CD1c-positive myeloid dendritic cell (primary cell): Measurements from ENCODE around the gene EFCAB11.
"Not testable (repeated sequence)": the region's sequence is repeated elsewhere in the genome, so short reads cannot be mapped to it uniquely, and the experiment has no call there.

Experiments
- DNase-seq: peaks from one replicate; pipeline ENCODE4 v3.0.0-alpha.2; 2016; ENCODE audit errors: extremely low spot score

Gene EFCAB11

GRCh38 chr14:89911010-89911919 lies 43.3 kb downstream of the EFCAB11 start:
- peak; percentile 29 for DNase-seq

- DNase-seq, result no peak
Observed at GRCh38 chr14:89910691-89911009, 43.9 kb downstream of the EFCAB11 start.

- no peak for DNase-seq
Observed at GRCh38 chr14:89909586-89909985, 44.9 kb downstream of the EFCAB11 start.

GRCh38 chr14:89908712-89909450 lies 45.6 kb downstream of the EFCAB11 start:
- DNase-seq, result no peak

- DNase-seq, result no peak
Observed at GRCh38 chr14:89907655-89908054, 46.9 kb downstream of the EFCAB11 start.

- DNase-seq, result no peak
Observed at GRCh38 chr14:89906000-89906399, 48.5 kb downstream of the EFCAB11 start.

GRCh38 chr14:89903340-89903952 lies 51.1 kb downstream of the EFCAB11 start:
- DNase-seq, result peak; percentile 9

GRCh38 chr14:89902881-89903280 lies 51.6 kb downstream of the EFCAB11 start:
- DNase-seq, result no peak

- no peak for DNase-seq
Observed at GRCh38 chr14:89900802-89901201, 53.7 kb downstream of the EFCAB11 start.

- peak; percentile 18 for DNase-seq
Observed at GRCh38 chr14:89899917-89900663, 54.4 kb downstream of the EFCAB11 start.

GRCh38 chr14:89899291-89899690 lies 55.2 kb downstream of the EFCAB11 start:
- no peak for DNase-seq

GRCh38 chr14:89893388-89893787 lies 61.1 kb downstream of the EFCAB11 start:
- DNase-seq, result not testable (repeated sequence)

- no peak for DNase-seq
Observed at GRCh38 chr14:89892953-89893352, 61.6 kb downstream of the EFCAB11 start.

GRCh38 chr14:89891721-89892120 lies 62.8 kb downstream of the EFCAB11 start:
- not testable (repeated sequence) for DNase-seq

- DNase-seq, result no peak
Observed at GRCh38 chr14:89891055-89891454, 63.5 kb downstream of the EFCAB11 start.

- DNase-seq, result no peak
Observed at GRCh38 chr14:89890589-89890988, 63.9 kb downstream of the EFCAB11 start.

- no peak for DNase-seq
Observed at GRCh38 chr14:89889626-89890025, 64.9 kb downstream of the EFCAB11 start.

- no peak for DNase-seq
Observed at GRCh38 chr14:89884761-89885160, 69.8 kb downstream of the EFCAB11 start.

- no peak for DNase-seq
Observed at GRCh38 chr14:89881839-89882238, 72.7 kb downstream of the EFCAB11 start.

- DNase-seq, result not testable (repeated sequence)
Observed at GRCh38 chr14:89874091-89874490, 80.4 kb downstream of the EFCAB11 start.

GRCh38 chr14:89870316-89870715 lies 84.2 kb downstream of the EFCAB11 start:
- DNase-seq, result no peak

- DNase-seq, result no peak
Observed at GRCh38 chr14:89869606-89870005, 84.9 kb downstream of the EFCAB11 start.
